Measurements from ENCODE around the gene ANXA3. TPM values are rescaled to one million over a fixed set of nuclear protein-coding genes. Genes with fewer than 3 reads are reported as not detected.

Gene ANXA3
- total and polyA plus RNA-seq, 2 donors from 2014 or later: 33.7 to 79.9 TPM

DNA sequence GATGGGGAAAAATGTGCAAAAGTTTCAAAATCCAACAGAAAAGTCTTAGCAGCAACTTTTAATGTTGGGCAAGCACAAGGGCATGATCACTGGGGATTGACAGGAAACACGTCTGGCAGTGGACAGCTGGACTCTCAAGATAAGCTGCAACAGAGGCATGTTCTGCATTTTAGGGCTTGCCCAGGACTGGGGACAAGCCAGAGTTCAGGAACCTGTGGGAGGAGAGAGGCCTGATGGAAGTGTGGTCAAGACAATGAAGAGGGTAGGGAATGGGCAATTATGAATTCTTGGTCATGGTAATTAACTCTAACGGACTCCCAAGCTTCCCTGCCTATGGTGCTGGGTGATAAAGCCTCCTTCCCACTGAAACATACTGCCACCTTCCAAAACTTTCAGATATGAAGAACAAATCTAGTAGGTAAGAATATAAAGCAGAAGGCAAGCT lies 48.4 kb downstream of the ANXA3 start:
- H3K9me3 ChIP-seq (ENCODE audit: control insufficient read depth in 2 of 3, insufficient read depth in 1 of 3, low read length in 3 of 3): no peaks in the 10 kb centered on the region
- no peaks in the 10 kb centered on the region for H3K36me3 ChIP-seq (ENCODE audit: control insufficient read depth in 2 of 3, insufficient read depth in 3 of 3, low read length in 3 of 3)
- no peak for DNase-seq
- no peaks in the 10 kb centered on the region for H3K4me1 ChIP-seq (ENCODE audit: control insufficient read depth in 2 of 3, insufficient read depth in 2 of 3, low read depth in 1 of 3, low read length in 3 of 3)
- no peaks in the 10 kb centered on the region for H3K27me3 ChIP-seq (ENCODE audit: control insufficient read depth, insufficient read depth, low read length)
- TF ChIP-seq CTCF (IDR thresholded peaks at IDR 0.05; ENCODE audit: borderline replicate concordance, extremely low read depth, insufficient read depth): no peak
- no peak overlapping the region for H3K9ac ChIP-seq (ENCODE audit: low read length in 3 of 3)
- intact Hi-C loops (cut with DNase I): no loop called here
- H3K4me3 ChIP-seq (ENCODE audit: low read length in 3 of 3): no peak overlapping the region
- no peak for FAIRE-seq
- H3K27ac ChIP-seq (ENCODE audit: low read depth in 2 of 2, low read length in 2 of 2): no peak overlapping the region

GRCh38 chr4:78601013-78601412 lies 49.4 kb downstream of the ANXA3 start:
- no peak overlapping the region for H3K27ac ChIP-seq (ENCODE audit: low read depth in 2 of 2, low read length in 2 of 2)
- H3K4me3 ChIP-seq (ENCODE audit: low read length in 3 of 3): no peak overlapping the region
- no peak for DNase-seq
- H3K4me1 ChIP-seq (ENCODE audit: control insufficient read depth in 2 of 3, insufficient read depth in 2 of 3, low read depth in 1 of 3, low read length in 3 of 3): no peaks in the 10 kb centered on the region
- intact Hi-C loops (cut with DNase I): no loop called here
- H3K9ac ChIP-seq (ENCODE audit: low read length in 3 of 3): no peak overlapping the region
- H3K36me3 ChIP-seq (ENCODE audit: control insufficient read depth in 2 of 3, insufficient read depth in 3 of 3, low read length in 3 of 3): no peaks in the 10 kb centered on the region
- no peaks in the 10 kb centered on the region for H3K9me3 ChIP-seq (ENCODE audit: control insufficient read depth in 2 of 3, insufficient read depth in 1 of 3, low read length in 3 of 3)
- TF ChIP-seq CTCF (IDR thresholded peaks at IDR 0.05; ENCODE audit: borderline replicate concordance, extremely low read depth, insufficient read depth): no peak
- no peak for FAIRE-seq
- no peaks in the 10 kb centered on the region for H3K27me3 ChIP-seq (ENCODE audit: control insufficient read depth, insufficient read depth, low read length)

DNA sequence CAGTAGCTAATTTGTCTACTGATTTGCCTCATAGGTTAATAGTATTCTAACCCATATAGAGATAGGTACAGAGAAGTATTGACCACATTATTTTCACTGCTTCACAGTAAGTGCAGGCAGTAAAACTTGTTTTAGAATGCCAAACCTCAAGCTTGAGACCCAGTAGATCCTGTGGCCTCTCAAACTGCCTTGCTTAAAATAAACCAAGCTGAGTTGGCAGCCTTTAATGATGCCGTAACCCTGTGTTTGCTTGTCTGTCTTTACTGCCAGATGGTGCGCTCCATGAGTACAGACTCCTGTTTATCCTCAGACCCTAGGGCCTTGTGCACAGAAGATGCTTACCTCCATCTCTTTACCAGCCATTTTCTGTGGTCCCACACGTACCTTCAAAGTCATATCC lies 50.8 kb downstream of the ANXA3 start:
- no peak overlapping the region for H3K27ac ChIP-seq (ENCODE audit: low read depth in 2 of 2, low read length in 2 of 2)
- intact Hi-C loops (cut with DNase I): no loop called here
- H3K27me3 ChIP-seq (ENCODE audit: control insufficient read depth, insufficient read depth, low read length): no peaks in the 10 kb centered on the region
- no peaks in the 10 kb centered on the region for H3K9me3 ChIP-seq (ENCODE audit: control insufficient read depth in 2 of 3, insufficient read depth in 1 of 3, low read length in 3 of 3)
- TF ChIP-seq CTCF (IDR thresholded peaks at IDR 0.05; ENCODE audit: borderline replicate concordance, extremely low read depth, insufficient read depth): no peak
- DNase-seq (no peak), FAIRE-seq (no peak)
- H3K36me3 ChIP-seq (ENCODE audit: control insufficient read depth in 2 of 3, insufficient read depth in 3 of 3, low read length in 3 of 3): no peaks in the 10 kb centered on the region
- H3K4me1 ChIP-seq (ENCODE audit: control insufficient read depth in 2 of 3, insufficient read depth in 2 of 3, low read depth in 1 of 3, low read length in 3 of 3): no peaks in the 10 kb centered on the region
- H3K4me3 ChIP-seq (ENCODE audit: low read length in 3 of 3): no peak overlapping the region
- H3K9ac ChIP-seq (ENCODE audit: low read length in 3 of 3): no peak overlapping the region

GRCh38 chr4:78603384-78603783 lies 51.8 kb downstream of the ANXA3 start:
- no peaks in the 10 kb centered on the region for H3K27me3 ChIP-seq (ENCODE audit: control insufficient read depth, insufficient read depth, low read length)
- DNase-seq: no peak
- FAIRE-seq: no peak
- H3K9me3 ChIP-seq (ENCODE audit: control insufficient read depth in 2 of 3, insufficient read depth in 1 of 3, low read length in 3 of 3): no peaks in the 10 kb centered on the region
- intact Hi-C loops (cut with DNase I): no loop called here
- H3K27ac ChIP-seq (ENCODE audit: low read depth in 2 of 2, low read length in 2 of 2): no peak overlapping the region
- no peak overlapping the region for H3K4me3 ChIP-seq (ENCODE audit: low read length in 3 of 3)
- H3K4me1 ChIP-seq (ENCODE audit: control insufficient read depth in 2 of 3, insufficient read depth in 2 of 3, low read depth in 1 of 3, low read length in 3 of 3): no peaks in the 10 kb centered on the region
- no peak overlapping the region for H3K9ac ChIP-seq (ENCODE audit: low read length in 3 of 3)
- H3K36me3 ChIP-seq (ENCODE audit: control insufficient read depth in 2 of 3, insufficient read depth in 3 of 3, low read length in 3 of 3): no peaks in the 10 kb centered on the region
- no peak for TF ChIP-seq CTCF (IDR thresholded peaks at IDR 0.05; ENCODE audit: borderline replicate concordance, extremely low read depth, insufficient read depth)

Data from kidney (tissue), 14 donors.